Esophagus squamous epithelium (tissue), 4 donors: ENCODE results near the gene MAP6.

Experiments used
- CTCF ChIP-seq, 6 experiments: fragments of 450-650 bp in 4 of 6; fragments of 200-600 bp in 2 of 6; sonication (generic) in 2 of 6; IDR thresholded peaks; one replicate each; pipeline ENCODE4 v1.5.1; 2016 to 2019; ENCODE audit warnings: antibody characterized with exemption in 6 of 6, mild to moderate bottlenecking in 4 of 6, moderate library complexity in 4 of 6
- POLR2A ChIP-seq, 4 donors: fragments of 450-650 bp; IDR thresholded peaks; one replicate each; pipeline ENCODE4 v1.6.1; 2017; ENCODE audit warnings: antibody characterized with exemption in 4 of 4, mild to moderate bottlenecking in 4 of 4, moderate library complexity in 3 of 4

GRCh38 chr11:75611823-75612222, 57.0 kb downstream of the MAP6 start:
- TF ChIP-seq POLR2A (IDR thresholded peaks at IDR 0.05) (no peak), CTCF (IDR thresholded peaks at IDR 0.05) (no peak)
